Activated CD4-positive, alpha-beta T cell treated with anti-CD3 and anti-CD28 coated beads, Interleukin-2, amount 50 U/mL, for 48 hours (primary cell): ENCODE results near the gene SMYD5.

ENCODE experiments used
- DNase-seq, 2 experiments: peaks; one replicate each; pipeline ENCODE4 v3.0.0-alpha.2; 2020

The SMYD5 gene

DNA sequence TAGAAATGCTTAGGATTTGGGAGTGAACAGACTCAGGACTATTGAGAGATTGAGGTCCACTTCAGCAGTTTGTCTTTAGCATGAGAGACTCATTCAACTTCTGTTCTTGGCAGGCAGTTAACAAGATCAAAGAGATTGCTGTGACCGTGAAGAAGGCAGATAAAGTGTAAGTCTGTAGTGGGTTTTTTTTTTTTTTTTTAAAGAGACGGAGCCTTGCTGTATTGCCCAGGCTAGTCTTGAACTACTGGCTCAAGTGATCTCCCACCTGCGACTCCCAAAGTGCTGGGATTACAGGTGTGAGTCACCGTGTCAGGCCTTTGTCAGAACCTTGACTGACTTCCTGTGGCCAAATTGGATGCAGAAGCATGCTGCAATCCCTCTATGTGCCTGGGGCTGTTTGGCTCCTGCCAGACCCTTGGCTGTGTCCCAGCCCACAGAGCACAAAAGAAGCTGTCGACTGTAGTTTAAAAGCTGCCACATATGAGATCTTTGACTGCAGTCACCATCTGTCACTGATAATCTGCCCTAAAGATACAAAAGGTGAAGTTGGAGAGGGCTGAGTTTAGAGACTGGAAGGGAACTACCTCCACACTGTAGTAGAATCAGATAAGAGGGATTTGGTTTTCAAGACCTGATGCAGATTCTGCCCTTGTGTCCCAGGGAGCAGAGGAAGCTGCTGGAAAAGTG, 30.0 kb downstream of the SMYD5 start:
- no peak for DNase-seq

DNA sequence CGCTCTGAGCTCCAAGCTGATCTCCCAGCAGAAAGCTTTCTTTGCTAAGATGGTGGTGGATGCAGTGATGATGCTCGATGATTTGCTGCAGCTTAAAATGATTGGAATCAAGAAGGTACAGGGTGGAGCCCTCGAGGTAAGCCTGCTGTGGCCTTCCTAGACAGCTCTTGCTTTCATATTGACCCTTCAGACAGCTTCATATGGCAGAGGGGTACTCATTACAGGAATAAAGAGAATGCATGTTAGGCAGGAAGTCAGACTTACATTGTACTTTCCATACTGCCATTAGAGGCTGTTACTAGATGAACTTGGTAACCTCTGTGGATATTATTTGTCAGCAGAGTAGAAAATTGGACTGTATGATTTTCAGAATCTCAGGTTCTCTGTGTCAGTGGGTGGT, 30.5 kb downstream of the SMYD5 start:
- DNase-seq: no peak

DNA sequence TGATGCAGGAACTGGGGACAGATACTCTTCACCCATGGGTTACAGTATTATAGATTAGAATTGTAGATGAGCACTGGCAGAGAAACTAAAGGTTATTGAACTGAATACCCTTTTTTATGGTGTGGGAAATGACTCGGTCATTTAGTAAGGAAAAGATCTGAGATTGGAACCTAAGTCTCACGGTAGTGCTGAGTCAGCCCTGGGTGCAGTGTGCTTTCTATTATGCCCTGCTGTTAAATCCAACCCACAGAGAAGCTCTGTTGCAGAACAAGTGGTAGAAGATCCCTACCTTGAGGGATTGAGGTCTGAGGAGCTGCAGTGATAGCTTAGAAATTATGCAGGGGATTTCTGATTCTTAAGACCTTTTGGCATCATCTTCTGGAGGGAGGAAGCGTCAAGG, 32.8 kb downstream of the SMYD5 start:
- no peak for DNase-seq

DNA sequence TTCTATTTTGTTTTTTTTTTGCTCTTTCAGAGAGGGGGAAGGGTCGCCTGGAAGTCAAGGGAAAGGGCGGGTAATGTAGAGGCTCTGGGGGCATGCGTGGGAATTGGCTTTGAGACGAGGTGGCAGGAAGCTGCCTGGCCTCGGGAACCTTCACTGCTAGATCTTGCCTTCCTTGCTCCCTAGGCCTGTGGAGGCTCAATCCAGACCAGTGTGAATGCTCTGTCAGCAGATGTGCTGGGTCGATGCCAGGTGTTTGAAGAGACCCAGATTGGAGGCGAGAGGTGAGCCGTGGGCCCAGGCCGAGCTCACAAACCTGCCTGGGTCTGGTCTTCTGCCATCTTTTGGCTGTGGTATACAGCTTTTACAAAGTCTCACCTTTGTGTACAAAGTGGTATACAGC, 35.6 kb downstream of the SMYD5 start:
- no peak for DNase-seq

DNA sequence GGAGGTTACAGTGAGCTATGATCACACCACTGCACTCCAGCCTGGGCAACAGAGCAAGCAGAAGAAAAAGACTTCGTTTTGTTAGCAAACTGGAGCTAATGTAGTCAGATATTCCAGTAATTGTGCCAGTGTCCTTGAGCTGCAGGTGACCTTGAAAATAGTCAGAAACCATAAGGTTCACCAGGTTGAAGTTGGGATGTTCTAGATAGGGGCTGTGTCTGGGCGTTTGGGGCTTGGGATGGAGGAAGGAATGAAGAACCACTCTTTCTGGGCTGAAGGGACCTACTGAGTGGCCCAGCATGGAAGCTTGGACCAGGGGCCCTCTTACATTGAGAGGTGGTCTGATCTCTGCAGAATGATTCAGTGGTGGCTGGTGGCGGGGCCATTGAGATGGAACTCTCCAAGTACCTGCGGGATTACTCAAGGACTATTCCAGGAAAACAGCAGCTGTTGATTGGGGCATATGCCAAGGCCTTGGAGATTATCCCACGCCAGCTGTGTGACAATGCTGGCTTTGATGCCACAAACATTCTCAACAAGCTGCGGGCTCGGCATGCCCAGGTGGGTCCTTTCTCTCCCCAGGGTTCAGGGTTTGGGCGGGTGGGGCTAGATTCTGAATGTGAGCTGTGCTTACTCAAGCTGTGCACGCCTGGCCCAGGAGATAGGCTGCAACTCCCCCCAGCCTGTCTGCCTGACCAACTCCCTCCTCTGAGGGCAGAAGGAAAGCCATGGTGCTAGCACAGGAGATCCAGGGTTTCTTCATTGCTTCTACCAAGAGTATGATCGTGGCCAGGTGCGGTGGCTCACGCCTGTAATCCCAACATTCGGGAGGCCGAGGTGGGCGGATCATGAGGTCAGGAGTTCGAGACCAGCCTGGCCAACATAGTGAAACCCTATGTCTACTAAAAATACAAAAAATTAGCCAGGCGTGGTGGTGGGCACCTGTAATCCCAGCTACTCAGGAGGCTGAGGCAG, 37.1 kb downstream of the SMYD5 start:
- DNase-seq: no peak

DNA sequence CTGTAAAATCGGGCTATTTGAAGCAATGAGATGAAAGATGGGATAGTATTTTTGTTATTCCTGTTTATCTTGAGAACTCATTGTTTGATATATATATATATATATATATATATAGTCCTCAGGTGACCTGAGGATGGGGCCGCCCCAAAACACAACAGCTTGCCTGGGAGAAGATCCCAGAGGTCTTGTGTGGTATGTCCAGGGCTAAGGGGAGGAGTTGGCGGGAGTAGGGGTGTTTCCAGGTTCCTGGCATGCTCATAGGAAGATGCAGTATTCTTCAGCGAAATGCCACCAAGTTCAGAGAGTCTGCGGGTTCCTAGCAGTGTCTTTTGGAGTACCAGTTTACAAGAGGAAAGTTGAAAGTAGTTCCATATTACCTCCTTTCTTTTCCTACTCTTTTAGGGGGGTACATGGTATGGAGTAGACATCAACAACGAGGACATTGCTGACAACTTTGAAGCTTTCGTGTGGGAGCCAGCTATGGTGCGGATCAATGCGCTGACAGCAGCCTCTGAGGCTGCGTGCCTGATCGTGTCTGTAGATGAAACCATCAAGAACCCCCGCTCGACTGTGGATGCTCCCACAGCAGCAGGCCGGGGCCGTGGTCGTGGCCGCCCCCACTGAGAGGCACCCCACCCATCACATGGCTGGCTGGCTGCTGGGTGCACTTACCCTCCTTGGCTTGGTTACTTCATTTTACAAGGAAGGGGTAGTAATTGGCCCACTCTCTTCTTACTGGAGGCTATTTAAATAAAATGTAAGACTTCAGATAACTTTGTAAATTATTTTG, 38.4 kb downstream of the SMYD5 start:
- no peak for DNase-seq

DNA sequence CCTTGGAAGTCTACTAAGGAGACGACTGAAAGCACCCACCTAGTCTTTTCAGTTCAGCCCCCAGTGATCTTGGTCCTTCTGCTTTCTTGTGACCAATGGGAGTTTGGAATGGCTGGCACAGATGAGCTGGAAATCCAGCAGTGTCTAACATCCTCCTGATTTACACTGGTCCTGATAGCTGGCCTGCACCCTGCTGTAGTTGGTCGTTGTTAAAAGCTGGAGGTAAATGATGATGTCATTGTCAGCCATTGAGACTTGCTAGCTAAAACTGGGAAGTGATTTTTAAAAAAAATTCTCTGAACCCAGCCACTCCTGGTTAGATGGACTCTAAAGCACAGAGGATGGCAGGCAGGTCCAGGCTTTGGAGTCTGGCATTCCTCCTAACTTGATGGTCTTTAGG, 39.4 kb downstream of the SMYD5 start:
- no peak for DNase-seq

DNA sequence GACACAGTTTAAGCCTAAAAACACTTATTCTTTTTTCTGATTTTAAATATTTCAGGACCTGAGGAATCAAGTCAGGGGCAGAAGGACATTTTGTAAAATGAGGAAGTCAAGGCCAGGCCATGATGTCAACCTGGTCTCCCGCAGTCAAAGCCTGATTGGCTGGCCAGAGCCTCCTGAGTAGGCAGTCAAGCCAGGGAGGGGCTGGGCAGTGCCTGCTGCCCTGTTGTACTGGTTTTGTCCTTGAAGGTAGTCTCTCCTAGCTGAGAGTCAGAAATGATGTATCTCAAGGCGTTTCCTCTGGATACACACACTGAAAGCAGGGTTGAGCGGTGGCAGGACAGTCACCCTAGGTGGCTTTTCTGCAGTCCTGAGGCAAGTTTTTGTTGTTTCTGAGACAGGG, 39.9 kb downstream of the SMYD5 start:
- no peak for DNase-seq

DNA sequence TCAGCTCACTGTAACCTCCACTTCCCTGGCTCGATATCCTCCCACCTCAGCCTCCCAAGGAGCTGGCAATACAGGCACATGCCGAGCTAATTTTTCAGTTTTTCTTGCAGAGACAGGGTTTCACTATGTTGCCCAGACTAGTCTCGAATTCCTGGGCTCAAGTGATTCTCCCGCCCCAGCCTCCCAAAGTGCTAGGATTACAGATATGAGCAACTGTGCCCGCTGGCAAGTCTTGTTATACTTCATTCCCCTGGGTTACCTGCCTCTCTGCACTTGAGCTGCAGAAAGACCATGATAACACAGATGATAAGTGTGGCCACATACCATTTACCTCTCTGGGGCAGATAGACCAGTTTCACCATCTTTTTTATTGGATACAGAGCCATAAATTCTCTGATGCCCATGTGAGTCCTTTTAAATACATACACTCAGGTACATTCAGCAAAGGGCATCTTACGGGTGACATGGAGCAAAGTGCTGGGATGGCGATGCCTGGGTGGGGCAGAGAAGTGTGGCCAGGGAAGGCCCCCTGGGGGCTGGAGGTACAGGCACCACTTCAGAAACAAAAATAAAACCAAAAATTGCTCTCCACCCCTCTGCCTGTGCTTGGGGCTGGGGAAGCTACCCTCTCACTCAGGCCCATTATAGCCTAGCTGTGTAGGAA, 40.4 kb downstream of the SMYD5 start:
- no peak for DNase-seq

DNA sequence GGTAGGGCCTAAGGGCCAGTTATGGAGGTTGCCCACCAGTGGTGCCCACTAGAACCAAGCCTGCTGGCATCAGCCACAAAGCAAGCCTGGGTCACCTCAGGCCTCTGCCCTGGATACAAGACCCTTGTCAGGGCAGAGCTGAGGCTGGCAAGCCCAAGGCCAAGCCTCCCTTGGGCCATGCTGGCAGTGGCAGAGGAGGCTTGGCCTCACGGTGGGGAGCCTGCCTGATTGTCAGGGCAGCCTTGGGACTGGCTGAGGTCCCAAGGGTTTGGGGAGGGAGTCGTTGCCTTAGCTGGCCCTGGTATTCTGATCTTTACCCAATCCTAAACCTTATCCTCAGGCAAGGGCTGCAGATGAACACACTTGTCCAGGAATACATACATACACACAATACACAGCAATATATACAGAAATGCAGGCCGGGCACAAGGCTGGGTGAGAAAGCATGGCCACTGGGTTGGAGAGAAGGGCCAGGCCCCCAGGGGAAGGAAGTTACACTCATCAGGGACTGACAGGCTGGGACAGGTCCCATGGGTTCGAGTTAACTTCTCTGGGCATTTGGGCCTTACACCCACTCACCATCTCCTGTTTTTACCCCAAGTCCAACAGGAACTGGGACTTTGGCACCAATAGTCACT, 41.1 kb downstream of the SMYD5 start:
- DNase-seq: no peak

DNA sequence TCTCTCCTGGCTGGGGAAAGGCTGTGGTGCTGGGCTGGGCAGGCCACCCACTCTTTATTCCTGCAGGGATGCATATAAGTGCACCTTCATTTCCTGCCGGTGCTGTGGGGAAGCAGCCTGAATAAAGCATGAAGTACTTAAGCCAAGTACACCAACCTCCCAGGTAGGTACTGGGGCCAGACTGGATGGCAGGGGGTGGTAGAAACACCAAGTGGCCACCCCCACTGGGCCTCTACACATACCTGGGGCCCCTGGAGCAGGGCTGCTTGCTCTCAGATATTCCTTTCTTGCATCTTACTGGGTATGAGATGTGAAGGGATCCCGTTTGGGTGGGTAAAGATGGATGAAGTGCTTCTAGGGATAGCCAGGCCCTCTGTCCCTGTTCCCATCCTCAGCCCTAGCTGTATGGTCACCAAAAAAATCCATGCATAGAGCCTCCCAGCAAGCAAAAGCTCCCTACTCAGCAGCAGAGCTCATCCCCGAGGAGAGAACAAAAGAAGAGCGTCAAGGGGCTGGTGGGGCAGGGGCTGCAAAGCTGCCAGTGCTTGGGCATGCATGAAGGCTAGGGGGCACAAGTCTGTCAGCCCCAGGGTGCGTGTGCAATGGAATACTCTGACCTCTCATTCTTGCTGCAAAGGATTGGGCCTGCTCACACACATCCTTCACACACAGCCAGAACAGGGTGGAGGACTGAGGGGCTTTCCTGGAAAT, 42.0 kb downstream of the SMYD5 start:
- no peak for DNase-seq

DNA sequence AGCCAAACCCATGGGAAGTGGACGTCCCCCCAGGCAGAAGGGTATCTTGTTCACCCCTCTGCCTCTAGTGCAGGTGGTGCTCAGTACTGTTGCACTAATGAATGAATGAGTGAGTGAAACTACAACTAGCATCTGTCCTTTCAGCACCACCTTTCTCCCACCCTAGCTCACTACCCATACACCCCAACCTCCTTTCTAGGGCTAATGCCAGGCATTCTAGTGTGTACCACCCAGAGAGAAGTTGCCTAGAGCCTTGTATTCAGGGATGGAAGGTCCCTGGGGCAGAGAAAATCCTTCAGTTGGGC, 42.5 kb downstream of the SMYD5 start:
- no peak for DNase-seq

DNA sequence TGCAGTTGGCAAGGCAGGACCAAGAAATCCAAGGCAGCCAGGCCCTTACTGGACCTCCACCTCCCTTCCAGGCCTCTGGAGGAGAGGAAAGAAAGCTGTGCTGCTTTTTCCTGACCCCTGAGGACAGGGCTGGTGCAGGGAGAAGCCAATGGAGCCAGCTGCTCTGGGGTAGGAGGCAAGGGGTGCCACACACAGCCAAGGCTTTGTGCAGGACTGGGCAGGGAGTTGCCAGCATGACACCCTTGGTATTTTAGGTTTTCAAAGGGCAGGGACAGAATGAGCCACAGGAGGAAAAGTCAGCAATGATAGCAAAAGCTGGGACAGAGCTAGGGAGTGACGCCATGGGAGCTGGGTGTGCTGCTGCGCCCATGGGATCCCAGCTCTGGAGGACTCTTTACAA, 43.0 kb downstream of the SMYD5 start:
- no peak for DNase-seq

DNA sequence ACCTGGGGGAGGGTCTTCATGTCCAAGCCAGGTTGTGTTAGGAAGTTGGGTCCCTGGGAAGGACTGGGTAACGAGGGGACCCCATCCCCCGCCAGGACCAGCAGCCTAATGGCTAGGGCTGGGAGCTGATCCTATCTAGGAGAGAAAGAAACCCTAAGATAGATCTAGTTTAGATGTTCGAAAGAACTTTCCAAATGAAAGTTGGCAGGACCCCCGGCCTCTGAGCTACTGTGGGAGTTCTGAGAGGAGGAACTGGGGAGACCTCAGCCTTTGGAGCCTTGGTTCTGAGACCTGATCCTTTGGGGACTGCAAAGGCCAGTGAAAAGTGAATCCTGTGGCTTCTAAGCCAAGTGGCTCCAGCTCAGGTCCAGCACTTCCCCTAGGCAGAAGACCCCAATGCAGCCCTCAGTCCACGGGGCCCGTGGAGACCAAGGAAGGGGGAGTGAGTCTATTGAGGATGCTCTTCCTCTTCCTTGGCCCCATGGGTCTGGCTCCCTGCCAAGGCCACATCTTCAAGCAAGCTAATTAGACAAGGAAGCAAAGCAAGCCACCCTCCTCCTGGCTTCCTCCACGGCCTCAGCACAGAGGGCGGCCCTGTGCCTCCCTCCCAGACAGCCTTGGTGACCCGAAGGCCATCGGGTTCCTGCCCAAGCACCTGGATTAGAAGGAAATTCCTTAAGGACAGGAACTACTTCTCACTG, 43.5 kb downstream of the SMYD5 start:
- no peak for DNase-seq

DNA sequence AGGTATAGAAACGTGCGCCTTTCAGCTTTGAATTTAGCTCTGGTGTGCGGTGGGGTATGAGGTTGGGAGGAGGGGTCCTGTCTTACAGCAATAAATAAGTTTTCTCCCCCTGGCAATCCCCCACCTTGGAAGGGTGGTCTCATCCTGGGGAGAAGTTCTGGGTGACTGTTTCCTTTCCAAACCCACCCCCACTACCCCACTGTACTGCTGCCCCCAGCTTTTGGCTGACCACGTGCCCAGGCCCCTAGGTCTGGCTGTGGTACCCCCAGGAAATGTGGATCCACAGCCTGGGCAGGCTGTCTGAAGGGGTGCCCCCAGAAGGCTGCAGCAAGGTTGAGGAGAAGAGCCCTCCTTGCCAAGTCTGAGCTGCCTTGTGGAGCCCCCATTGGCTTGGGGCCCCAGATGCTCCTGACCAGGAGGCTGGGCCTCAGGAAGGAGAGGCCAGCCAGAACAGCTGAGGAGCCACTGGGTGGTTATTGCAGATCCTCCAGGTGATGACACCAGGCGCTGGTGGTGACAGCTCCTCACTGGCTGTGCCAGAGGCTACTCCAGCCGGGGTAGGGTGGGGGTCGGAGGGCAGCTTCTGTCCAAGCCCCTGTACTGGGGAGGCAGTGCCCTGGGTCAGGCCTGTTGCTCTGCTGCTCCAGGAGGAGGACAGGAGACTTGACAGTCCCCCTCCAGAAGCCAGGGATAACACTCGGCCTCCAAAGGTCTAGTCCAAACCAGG, 44.3 kb downstream of the SMYD5 start:
- no peak for DNase-seq

DNA sequence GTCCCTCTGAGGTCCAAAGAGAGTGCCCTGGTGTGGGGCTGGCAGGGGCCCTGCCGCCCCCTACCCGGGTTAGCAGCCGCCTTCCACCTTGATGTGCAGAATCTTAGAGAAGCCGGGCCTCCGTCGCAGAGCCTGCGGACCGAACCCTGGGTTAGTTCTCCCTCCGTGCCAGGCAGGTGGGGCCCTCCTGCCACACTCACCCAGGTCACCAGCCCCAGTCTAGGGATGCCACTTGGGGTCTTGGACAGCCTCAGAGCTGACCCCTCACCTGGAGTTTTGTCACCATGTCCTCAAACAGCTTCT, 44.8 kb downstream of the SMYD5 start:
- DNase-seq: no peak

DNA sequence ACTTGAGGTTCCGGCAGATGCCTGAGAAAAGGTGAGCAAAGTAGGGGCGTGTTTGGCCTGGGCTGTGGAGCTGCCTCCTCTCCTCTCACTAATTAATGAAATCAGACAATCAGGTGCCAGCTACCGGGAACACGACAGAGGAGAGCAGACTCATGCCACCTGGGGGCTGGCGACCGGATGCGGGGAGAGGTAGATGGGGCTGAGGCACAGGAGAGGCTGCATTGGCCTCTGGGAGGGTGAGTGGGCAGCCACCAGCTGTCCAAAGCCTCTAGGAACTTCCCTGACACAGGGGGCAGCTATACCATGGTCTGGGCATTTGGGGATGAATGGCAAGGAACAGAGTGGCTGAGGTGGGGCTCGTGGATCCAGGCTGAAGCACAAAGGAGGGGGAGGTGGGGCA, 45.2 kb downstream of the SMYD5 start:
- DNase-seq: no peak

DNA sequence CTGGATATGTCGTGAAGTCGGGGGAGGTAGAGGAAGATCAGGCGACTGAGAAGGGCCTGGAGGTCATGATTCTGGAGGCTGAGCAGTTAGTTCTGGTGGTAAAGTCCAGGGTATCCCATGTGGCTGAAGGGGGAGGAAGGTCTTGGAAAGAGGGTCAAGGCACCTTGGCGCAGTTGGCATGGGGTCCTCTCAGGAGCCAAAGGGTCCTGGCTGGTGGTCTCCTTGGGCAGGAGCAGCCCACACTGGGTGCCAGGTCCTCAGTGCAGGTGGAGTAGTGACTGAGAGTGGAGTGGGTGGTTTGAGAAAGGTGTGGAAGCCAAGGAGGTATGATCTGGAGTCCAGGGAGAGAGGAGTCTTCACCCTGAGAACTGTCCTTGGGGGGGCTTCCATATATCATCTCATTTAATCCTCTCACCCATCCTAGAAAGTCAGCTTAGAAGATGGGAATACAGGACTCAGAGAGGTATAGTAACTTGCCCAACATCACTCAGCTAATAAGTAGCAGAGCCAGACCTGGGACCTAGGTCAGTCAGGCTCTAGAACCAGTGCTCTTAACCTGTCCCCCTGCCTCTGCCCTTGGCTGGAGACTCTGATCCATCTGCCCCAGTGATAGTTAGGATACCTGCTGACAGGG, 45.8 kb downstream of the SMYD5 start:
- no peak for DNase-seq

DNA sequence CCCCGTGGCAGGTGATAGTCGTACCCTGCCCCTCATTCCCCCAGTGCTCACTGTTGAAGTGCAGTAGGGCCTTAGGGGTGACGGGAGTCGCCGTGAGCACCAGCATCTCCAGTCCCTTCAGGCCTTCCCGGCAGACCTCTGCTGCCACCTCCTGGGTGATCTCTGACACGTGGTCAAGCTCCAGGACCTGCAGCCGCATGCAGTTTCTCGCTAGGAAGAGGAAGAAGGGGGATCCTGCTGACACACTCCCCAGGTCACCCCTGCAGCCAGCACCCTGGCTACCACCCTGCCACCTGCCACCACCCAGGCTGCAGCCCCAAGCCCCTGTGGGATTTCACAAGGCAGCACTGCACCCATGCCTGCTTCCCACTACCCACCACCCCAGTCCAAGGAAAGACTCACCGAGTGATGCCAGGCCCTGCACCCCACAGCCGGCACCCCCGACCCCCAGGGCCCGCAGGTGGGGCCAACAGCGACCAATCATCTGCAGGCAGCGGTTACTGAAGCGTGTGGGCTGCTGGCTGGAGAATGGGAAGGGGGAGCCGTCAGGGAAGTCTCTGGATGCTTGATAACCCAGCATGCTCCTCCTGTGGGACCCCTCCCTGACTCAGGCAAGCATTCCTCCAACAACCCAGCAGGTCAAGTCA, 46.4 kb downstream of the SMYD5 start:
- no peak for DNase-seq
